T-helper 1 cell treated with Interleukin-12 subunit alpha and Interleukin-12 subunit beta and Interleukin-4 antibody, amounts not matched to agents 30 ng/mL and 1 ng/mL, for 36 hours (primary cell): ENCODE results near the gene HMMR. TPM values are rescaled to one million over a fixed set of nuclear protein-coding genes. Genes with fewer than 3 reads are reported as not detected.

Experiments used
- intact Hi-C: fragments of 100-400 bp; cut with micrococcal nuclease; formaldehyde crosslinking; loops from one replicate; pipeline ENCODE4 v1.15.1; 2024
- total RNA-seq: library from RNA; stranded (reverse); gene quantifications from 2 replicates; pipeline ENCODE4 v1.2.3, GENCODE V29; 2022

Gene HMMR
- total RNA-seq, 1 donor from 2014 or later, result 30.7 TPM

GRCh38 chr5:163456840-163457239, 3.6 kb upstream of the HMMR start:
- intact Hi-C loops, result no loop called here

GRCh38 chr5:163458778-163459385, 1.6 kb upstream of the HMMR start:
- intact Hi-C loops, result loop anchor here (1.0 kb wide), 1 partner anchor 8 kb away; no protein-coding TSS in a partner anchor

GRCh38 chr5:163459462-163459818, 992 bp upstream of the HMMR start:
- intact Hi-C loops, result loop anchor here (1.0 kb wide), 1 partner anchor 8 kb away; no protein-coding TSS in a partner anchor

- intact Hi-C loops, result loop anchor here (1.0 kb wide), 3 partner anchors 9 to 45 kb away; partner anchors contain the start of genes CCNG1 and MAT2B
Observed at GRCh38 chr5:163459819-163460561, 442 bp upstream of the HMMR start, which contains the start of gene NUDCD2. TSS of gene NUDCD2 (minus strand) at chr5:163460102. CDS start at chr5:163460050, 52 bp downstream.

- intact Hi-C loops, result loop anchor here (2.0 kb wide), 1 partner anchor 16 kb away; no protein-coding TSS in a partner anchor
Observed at GRCh38 chr5:163463063-163463435, 2.6 kb downstream of the HMMR start.

- intact Hi-C loops, result no loop called here
Observed at GRCh38 chr5:163467682-163468081, 7.2 kb downstream of the HMMR start.

- intact Hi-C loops, result loop anchor here (1.0 kb wide), 1 partner anchor 30 kb away; no protein-coding TSS in a partner anchor
Observed at GRCh38 chr5:163473635-163474243, 13.3 kb downstream of the HMMR start.

GRCh38 chr5:163475411-163475810, 15.0 kb downstream of the HMMR start:
- intact Hi-C loops, result no loop called here

GRCh38 chr5:163478126-163478981, 17.9 kb downstream of the HMMR start:
- intact Hi-C loops, result loop anchor here (2.0 kb wide), 1 partner anchor 16 kb away; no protein-coding TSS in a partner anchor

GRCh38 chr5:163478982-163479271, 18.5 kb downstream of the HMMR start:
- intact Hi-C loops, result loop anchor here (2.0 kb wide), 1 partner anchor 16 kb away; no protein-coding TSS in a partner anchor

- intact Hi-C loops, result loop anchor here (1.0 kb wide), 1 partner anchor 14 kb away; no protein-coding TSS in a partner anchor
Observed at GRCh38 chr5:163489055-163489744, 28.8 kb downstream of the HMMR start.

GRCh38 chr5:163489745-163490075, 29.3 kb downstream of the HMMR start:
- intact Hi-C loops, result loop anchor here (1.0 kb wide), 1 partner anchor 14 kb away; no protein-coding TSS in a partner anchor

GRCh38 chr5:163496286-163496685, 35.9 kb downstream of the HMMR start:
- intact Hi-C loops, result no loop called here

GRCh38 chr5:163497315-163497714, 36.9 kb downstream of the HMMR start:
- intact Hi-C loops, result no loop called here

- intact Hi-C loops, result no loop called here
Observed at GRCh38 chr5:163498886-163499285, 38.5 kb downstream of the HMMR start.

GRCh38 chr5:163502521-163502920, 42.1 kb downstream of the HMMR start:
- intact Hi-C loops, result no loop called here

- intact Hi-C loops, result loop anchor here (1.0 kb wide), 2 partner anchors 14 to 30 kb away; no protein-coding TSS in a partner anchor
Observed at GRCh38 chr5:163503106-163504078, 43.0 kb downstream of the HMMR start.

GRCh38 chr5:163504079-163504931, 43.9 kb downstream of the HMMR start:
- intact Hi-C loops, result no loop called here
